HepG2 (cell line): ENCODE data around the gene LRP1B. TPM values are rescaled to one million over a fixed set of nuclear protein-coding genes. Genes with fewer than 3 reads are reported as not detected.

ENCODE experiments used
- ATAC-seq: fragments of 200-7000 bp; cut with Tn5 transposase; 3 replicates; pipeline ENCODE4 v1.9.1; 2020; ENCODE audit warnings: mild to moderate bottlenecking, moderate library complexity
- BruUV-seq: library from RNA; stranded (reverse); fragments of 400-500 nt; replicated peaks from 2 replicates; lab custom pipeline; 2021; lab: Mats Ljungman, UMichigan
- CTCF ChIA-PET: fragments of 300-600 bp; formaldehyde crosslinking; extraction: SDS; loops from one replicate; lab custom pipeline; 2021; ENCODE audit warnings: low total read pairs, inconsistent platforms, low intra/inter-chr PET ratio; lab: Yijun Ruan, JAX
- POLR2A ChIA-PET: fragments of 350-600 bp; sonication (Branson Sonifier 250); formaldehyde crosslinking; loops from one replicate; lab custom pipeline; 2020; ENCODE audit warnings: antibody characterized with exemption, inconsistent platforms; lab: Yijun Ruan, JAX
- DNase-seq: peaks from one replicate; pipeline ENCODE4 v3.0.0-alpha.2; 2015; ENCODE audit warnings: low spot score
- FAIRE-seq: peaks from 3 replicates; lab custom pipeline; 2011; peaks lifted over from hg19 to GRCh38; lab: Jason Lieb, UNC
- H2AFZ ChIP-seq: one replicate; pipeline ENCODE4 v1.6.1; 2011; ENCODE audit warnings: low read length, inconsistent platforms
- H3K27ac ChIP-seq: fragments of 300-600 bp; 3 replicates; pipeline ENCODE4 v1.8.0; 2011; ENCODE audit warnings: mixed run types, mild to moderate bottlenecking, mixed read lengths, low read length, inconsistent platforms; ENCODE audit not compliant: insufficient read depth; ENCODE audit errors: extremely low read length
- H3K27me3 ChIP-seq, 2 experiments: fragments of 200-600 bp in 1 of 2; 2 replicates in 1 of 2; 3 replicates in 1 of 2; pipeline versions ENCODE4 v1.6.0 to v1.8.0; 2011; ENCODE audit warnings: low read length in 2 of 2, mild to moderate bottlenecking in 2 of 2, moderate library complexity in 2 of 2, inconsistent platforms in 1 of 2; ENCODE audit not compliant: insufficient read depth in 2 of 2, control insufficient read depth in 1 of 2
- H3K36me3 ChIP-seq, 2 experiments: fragments of 200-600 bp in 1 of 2; replicated peaks in 1 of 2; 2 replicates in 1 of 2; 3 replicates in 1 of 2; pipeline versions ENCODE4 v1.5.1 to v1.8.0; 2011; ENCODE audit warnings: low read length in 2 of 2, inconsistent platforms in 1 of 2; ENCODE audit not compliant: insufficient read depth in 2 of 2, control insufficient read depth in 1 of 2
- H3K4me1 ChIP-seq: 2 replicates; pipeline ENCODE4 v1.5.1; 2012; ENCODE audit warnings: low read length, inconsistent platforms; ENCODE audit not compliant: insufficient read depth
- H3K4me2 ChIP-seq: 2 replicates; pipeline ENCODE4 v1.6.0; 2011; ENCODE audit warnings: low read depth, low read length, inconsistent platforms
- H3K4me3 ChIP-seq, 3 experiments: fragments of 200-600 bp in 1 of 3; sonication (generic), shearing (Covaris generic) in 1 of 3; replicated peaks in 1 of 3; 2 replicates each; pipeline ENCODE4 v1.5.1; 2011 to 2016; ENCODE audit warnings: low read length in 3 of 3, inconsistent platforms in 2 of 3, low read depth in 2 of 3, mild to moderate bottlenecking in 2 of 3, control low read depth in 1 of 3, mixed read lengths in 1 of 3; ENCODE audit not compliant: insufficient read depth in 1 of 3
- H3K79me2 ChIP-seq: one replicate; pipeline ENCODE4 v1.6.1; 2011; ENCODE audit warnings: low read length, inconsistent platforms; ENCODE audit not compliant: insufficient read depth
- H3K9ac ChIP-seq: 2 replicates; pipeline ENCODE4 v1.6.0; 2011; ENCODE audit warnings: mild to moderate bottlenecking, low read depth, low read length, inconsistent platforms; ENCODE audit not compliant: insufficient read depth
- H3K9me3 ChIP-seq: 2 replicates; pipeline ENCODE4 v1.5.1; 2012; ENCODE audit warnings: mild to moderate bottlenecking, low read length
- H4K20me1 ChIP-seq: 2 replicates; pipeline ENCODE4 v1.6.0; 2011; ENCODE audit warnings: inconsistent platforms, mild to moderate bottlenecking, low read length, moderate library complexity; ENCODE audit not compliant: insufficient read depth
- FOXC1 ChIP-seq: sonication (generic); formaldehyde crosslinking; IDR thresholded peaks from 2 replicates; pipeline ENCODE4 v1.8.0; 2022; ENCODE audit warnings: mild to moderate bottlenecking, missing genetic modification reagents, borderline replicate concordance
- GLMP ChIP-seq: sonication (generic); formaldehyde crosslinking; IDR thresholded peaks from 2 replicates; pipeline ENCODE4 v1.9.0; 2021; ENCODE audit warnings: missing genetic modification reagents, mild to moderate bottlenecking, borderline replicate concordance
- HMG20B ChIP-seq: conservative IDR thresholded peaks from 2 replicates; pipeline ENCODE4 v1.6.1; 2016; ENCODE audit warnings: missing genetic modification reagents, missing compliant biosample characterization
- SMARCE1 ChIP-seq: fragments of 450-650 bp; IDR thresholded peaks from 2 replicates; pipeline ENCODE4 v1.6.1; 2017; ENCODE audit warnings: borderline replicate concordance
- SOX5 ChIP-seq: IDR thresholded peaks from 2 replicates; pipeline ENCODE4 v1.6.1; 2016; ENCODE audit warnings: borderline replicate concordance
- ZKSCAN1 ChIP-seq: fragments of 150-350 bp; IDR thresholded peaks from 2 replicates; pipeline ENCODE4 v1.6.1; 2014; ENCODE audit warnings: low read length
- ZNF350 ChIP-seq: sonication (generic); formaldehyde crosslinking; IDR thresholded peaks from 2 replicates; pipeline ENCODE4 v1.4.0; 2020; ENCODE audit warnings: mild to moderate bottlenecking, low read depth, missing genetic modification reagents, borderline replicate concordance
- ZNF432 ChIP-seq: sonication (generic); formaldehyde crosslinking; IDR thresholded peaks from 2 replicates; pipeline ENCODE4 v1.5.0; 2020; ENCODE audit warnings: missing genetic modification reagents, mild to moderate bottlenecking, borderline replicate concordance
- ZNF766 ChIP-seq: sonication (generic); formaldehyde crosslinking; IDR thresholded peaks from 2 replicates; pipeline ENCODE4 v1.5.0; 2020; ENCODE audit warnings: missing genetic modification reagents, borderline replicate concordance
- WGBS: methylation state at CpG from one replicate; pipeline ENCODE4 v1.1.6; 2017; ENCODE audit warnings: low lambda C conversion rate; 5-methylcytosine and 5-hydroxymethylcytosine counted together
- in situ Hi-C: cut with HindIII; loops from 2 replicates; pipeline ENCODE4 v1.10.0; 2017; ENCODE audit warnings: low pct_unique_long_range_greater_than_20kb; ENCODE audit not compliant: extremely low pct_ligation_motif_present
- intact Hi-C: fragments of 100-400 bp; cut with micrococcal nuclease; formaldehyde crosslinking; loops from one replicate; pipeline ENCODE4 v1.10.0; 2022; ENCODE audit not compliant: unreplicated experiment
- polyA plus RNA-seq, 8 experiments: library from polyadenylated mRNA; depleted of rRNA in 3 of 8; stranded (reverse) in 7 of 8; unstranded in 1 of 8; fragments of >200 nt; fragmentation: Illumina TruSeq in 4 of 8; extraction: Trizol in 4 of 8; gene quantifications; 2 replicates each; pipeline versions ENCODE4 v1.2.1 to v1.2.3, GENCODE V29; 2011 to 2016; ENCODE audit warnings: low read depth in 4 of 8, missing spikeins in 1 of 8, mixed read lengths in 1 of 8; ENCODE audit not compliant: insufficient read depth in 1 of 8
- total RNA-seq, 5 experiments: library from RNA; depleted of rRNA; stranded (reverse); fragments of >200 nt; fragmentation: Illumina TruSeq; extraction: Trizol; gene quantifications; 2 replicates each; pipeline ENCODE4 v1.2.3, GENCODE V29; 2016; ENCODE audit warnings: low read depth in 1 of 5

The LRP1B gene
- total and polyA plus RNA-seq, 2 of the 13 experiments (the other 11 are each of a cell fraction or from before 2014, with no cell fraction given), result 0.04 TPM; not detected in 1

- CTCF ChIA-PET, result no interaction called here
- no peaks in the 10 kb centered on the region for H3K79me2 ChIP-seq
- H4K20me1 ChIP-seq, result no peaks in the 10 kb centered on the region
- TF ChIP-seq ZKSCAN1 (no peak), SMARCE1 (no peak), FOXC1 (CRISPR knock-in tag) (no peak), ZNF432 (CRISPR knock-in tag) (no peak), HMG20B (CRISPR knock-in tag) (no peak), ZNF350 (no peak), GLMP (CRISPR knock-in tag) (no peak), ZNF766 (no peak), SOX5 (CRISPR knock-in tag) (no peak)
- no peaks in the 10 kb centered on the region for H3K9me3 ChIP-seq
- POLR2A ChIA-PET, result no interaction called here
- H3K27me3 ChIP-seq, result no peaks in the 10 kb centered on the region
- no peaks in the 10 kb centered on the region for H3K36me3 ChIP-seq
- no peak overlapping the region for H3K4me3 ChIP-seq
- no peak for ATAC-seq
- 6% methylated on average over 1 of the region's 1 CpG for WGBS
- no peak overlapping the region for H3K27ac ChIP-seq
- no peak for DNase-seq
- no peak overlapping the region for H2AFZ ChIP-seq
- no peak overlapping the region for H3K4me2 ChIP-seq
- intact Hi-C loops (no loop called here), in situ Hi-C loops (no loop called here)
- H3K9ac ChIP-seq, result no peak overlapping the region
- FAIRE-seq, result no peak
- no peaks in the 10 kb centered on the region for H3K4me1 ChIP-seq
- BruUV-seq, result no TSS peak
These were observed 46.1 kb upstream of the LRP1B start for GRCh38 chr2:142176941-142177340.
